Inferior parietal cortex (tissue), 1 donor: Measurements from ENCODE around the gene CSPG4.
"Not testable (repeated sequence)": the region's sequence is repeated elsewhere in the genome, so short reads cannot be mapped to it uniquely, and the experiment has no call there.

ENCODE experiments used
- DNase-seq: peaks from one replicate; pipeline ENCODE4 v3.0.0-alpha.2; 2016; ENCODE audit errors: extremely low spot score

The CSPG4 gene

DNA sequence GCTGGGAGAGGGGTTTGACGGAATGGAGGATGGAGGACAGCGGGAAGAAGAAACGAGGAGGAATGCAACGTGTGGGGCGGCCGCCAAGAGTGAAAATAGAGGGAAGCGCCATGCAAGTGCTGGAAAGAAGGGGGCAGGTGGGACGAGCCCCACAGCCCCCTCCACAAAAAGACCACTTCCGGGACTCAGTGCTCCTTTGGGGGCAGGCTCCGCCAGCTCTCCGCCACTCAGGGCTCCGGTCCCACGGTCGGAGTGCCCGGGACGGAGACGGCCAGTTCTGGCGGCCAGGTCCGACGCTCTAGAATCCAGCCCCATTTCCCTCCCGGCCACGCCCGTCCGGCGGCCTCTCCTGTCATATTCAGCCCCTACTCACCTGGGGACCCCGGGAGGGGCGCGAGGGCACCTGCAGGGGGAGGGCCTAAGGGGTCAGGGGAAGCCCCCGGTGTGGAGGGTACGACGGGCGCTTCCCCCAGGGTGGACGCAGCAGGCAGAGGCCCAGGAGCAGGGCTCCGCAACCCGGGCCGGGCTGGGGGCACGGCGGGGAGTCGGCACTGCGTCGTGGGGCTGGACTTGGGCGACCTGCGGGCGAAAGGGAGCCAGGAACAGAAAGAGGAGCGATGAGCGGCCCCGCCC, 25.5 kb upstream of the CSPG4 start:
- no peak for DNase-seq

DNA sequence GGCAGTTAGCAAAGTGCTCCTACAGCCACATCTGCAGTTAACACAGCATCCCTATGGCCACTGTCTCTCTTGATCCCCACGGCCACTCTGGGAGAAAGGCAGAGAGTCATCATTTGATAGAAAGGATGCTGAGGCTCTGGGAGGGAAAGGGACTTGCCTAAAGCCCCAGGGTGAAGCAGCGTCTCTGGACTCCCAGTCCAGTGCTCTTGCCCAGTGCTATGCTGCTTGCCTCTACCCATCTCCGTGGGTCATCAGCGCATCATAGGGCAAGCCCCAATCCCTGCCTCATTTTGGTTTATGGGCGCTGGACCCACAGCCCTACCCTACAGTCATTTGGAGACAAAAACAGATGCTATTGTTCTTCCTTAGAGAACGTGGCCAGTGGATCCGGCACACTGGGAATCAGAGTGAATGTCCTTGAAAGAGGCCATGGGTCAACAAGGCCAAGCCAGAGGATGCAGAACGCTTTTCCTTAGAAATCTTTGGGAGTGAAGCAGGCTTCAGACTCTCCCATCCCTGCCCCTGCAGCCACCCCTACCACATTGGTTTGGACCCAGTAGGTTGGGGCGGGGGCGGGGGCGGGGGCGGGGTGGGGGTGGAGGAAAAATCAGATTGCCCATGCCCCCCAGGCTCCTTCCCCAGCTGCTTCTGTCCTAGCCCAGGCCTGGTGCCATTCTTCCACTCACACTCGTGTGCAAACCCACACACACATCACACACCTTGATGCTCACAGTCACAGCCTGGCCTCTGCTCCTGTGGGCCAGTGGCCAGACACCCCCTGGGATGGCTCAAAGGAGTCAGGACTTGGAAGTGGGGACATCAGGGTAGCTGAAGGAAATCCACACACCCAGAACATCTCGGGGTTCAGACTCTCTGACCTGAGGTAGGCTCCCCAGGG, 24.7 kb upstream of the CSPG4 start:
- DNase-seq: not testable (repeated sequence)

DNA sequence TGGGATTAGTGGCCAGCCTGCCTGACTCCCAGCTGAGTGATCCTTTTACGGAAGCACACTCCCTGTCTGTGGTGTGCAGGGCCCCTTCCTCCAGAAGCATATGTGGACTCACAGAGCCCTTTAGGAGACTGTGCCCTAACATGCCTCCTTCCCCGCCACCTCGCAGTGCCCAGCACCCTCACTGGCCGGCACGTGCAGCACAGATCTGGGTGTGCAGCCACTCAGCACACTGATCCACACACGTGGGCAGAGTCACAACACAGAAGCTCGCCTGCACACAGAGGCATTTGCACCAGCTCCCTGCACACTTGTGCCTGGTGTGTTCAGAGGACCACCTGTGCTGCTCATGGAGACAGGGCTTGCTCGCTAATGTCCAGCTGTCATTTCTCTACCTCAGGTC, 23.6 kb upstream of the CSPG4 start:
- DNase-seq: no peak

DNA sequence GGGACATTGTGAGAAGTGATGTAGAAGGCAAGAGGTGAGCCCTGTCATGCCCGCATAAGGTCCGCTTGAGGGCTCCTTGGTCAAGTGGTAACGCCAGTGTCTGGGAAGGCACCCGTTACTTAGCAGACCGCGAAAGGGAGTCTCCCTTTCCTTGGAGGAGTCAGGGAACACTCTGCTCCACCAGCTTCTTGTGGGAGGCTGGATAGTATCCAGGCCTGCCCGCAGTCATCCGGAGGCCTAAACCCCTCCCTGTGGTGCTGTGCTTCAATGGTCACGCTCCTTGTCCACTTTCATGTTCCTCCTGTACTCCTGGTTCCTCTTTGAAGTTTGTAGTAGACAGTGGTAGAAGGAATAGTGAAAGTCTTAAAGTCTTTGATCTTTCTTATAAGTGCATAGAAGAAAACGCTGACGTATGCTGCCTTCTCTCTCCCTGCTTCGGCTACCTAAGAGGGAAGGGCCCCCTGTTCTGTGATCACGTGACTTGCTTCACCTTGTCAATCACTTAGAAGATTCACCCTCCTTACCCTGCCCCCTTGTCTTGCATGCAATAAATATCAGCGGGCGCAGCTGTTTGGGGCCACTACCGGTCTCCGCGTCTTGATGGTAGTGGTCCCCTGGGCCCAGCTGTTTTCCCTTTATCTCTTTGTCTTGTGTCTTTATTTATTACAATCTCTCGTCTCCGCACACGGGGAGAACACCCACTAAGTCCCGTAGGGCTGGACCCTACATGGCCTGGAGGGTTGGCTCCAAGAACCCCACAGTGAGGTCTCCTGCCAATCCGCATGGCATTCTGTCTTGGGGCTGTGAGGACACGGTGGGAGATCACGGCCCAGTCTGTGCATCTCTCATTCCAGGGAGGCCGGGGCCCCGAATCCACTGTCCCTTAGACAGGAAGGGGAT, 22.5 kb upstream of the CSPG4 start:
- DNase-seq: not testable (repeated sequence)

DNA sequence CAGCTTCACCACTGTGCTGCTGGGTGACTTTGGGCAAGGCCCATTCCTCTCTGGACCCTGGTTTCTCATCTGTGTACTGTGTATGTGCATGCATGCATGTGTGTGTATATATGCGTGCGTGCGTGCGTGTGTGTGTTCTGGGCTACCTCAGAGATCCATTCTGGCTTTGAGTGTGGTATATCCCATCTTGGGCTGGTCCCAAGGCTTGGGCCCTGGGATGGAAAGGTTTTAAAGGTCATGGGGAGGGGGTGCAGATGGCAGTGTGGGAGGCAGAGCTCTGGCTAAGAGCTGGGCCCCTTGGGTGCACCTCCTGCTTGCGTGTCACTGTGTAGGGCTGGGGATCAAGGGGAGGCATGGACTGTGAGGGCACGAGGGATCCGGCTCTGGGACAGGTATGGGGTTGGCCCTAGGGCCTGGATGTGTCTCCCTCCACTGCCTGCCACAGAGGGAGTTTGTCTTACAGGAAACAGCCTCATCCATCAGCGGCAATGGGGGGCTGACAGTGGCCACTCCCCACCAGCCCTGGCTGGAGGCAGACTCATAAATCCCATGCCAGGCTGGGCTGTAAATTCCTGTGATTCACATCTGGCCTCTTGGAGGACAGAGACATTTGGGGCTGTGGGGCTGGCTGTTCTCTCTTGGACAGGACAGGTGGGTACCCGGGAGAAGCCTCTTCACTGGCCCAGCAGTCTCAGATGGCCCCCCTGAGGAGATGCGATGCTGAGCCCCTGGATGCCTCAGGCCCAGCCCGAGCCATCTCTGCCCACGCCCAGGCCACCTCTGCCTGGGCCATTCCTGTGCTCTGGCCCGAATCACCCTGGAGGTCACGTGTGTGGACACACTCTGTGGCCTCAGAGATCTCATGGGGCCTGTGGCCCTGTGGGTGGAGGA, 21.4 kb upstream of the CSPG4 start:
- no peak for DNase-seq

DNA sequence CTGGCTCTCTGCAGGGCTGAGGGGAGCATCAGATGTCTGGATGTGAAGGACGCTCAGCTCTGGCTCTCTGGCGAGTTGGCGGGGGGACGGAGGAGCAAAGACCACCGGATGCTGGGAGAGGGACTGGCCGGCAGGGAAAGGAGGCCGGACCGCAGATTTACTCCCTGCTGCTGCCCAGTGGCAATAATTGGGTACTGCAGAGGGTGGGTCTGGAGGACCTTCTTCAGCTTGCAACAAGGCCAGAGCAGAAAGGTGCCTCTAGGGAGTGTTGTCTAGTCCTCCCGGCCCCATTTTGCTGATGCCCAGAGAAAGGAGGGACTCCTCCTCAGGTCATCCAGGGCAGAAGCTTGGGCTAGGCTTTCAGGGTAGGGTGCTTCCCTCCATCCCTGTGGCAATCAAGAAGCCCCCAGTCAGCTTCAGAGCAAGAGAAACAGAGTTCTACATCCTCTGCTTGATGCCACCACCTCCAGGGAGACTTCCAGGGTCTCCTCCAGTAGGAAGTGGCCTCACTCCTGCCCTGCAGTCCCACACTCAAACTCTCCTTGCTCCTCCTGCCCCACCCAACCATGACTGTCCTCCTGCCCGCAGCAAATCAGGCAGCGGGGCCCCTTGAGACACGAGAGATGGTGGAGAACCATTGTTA, 20.3 kb upstream of the CSPG4 start:
- peak; percentile 75 for DNase-seq

DNA sequence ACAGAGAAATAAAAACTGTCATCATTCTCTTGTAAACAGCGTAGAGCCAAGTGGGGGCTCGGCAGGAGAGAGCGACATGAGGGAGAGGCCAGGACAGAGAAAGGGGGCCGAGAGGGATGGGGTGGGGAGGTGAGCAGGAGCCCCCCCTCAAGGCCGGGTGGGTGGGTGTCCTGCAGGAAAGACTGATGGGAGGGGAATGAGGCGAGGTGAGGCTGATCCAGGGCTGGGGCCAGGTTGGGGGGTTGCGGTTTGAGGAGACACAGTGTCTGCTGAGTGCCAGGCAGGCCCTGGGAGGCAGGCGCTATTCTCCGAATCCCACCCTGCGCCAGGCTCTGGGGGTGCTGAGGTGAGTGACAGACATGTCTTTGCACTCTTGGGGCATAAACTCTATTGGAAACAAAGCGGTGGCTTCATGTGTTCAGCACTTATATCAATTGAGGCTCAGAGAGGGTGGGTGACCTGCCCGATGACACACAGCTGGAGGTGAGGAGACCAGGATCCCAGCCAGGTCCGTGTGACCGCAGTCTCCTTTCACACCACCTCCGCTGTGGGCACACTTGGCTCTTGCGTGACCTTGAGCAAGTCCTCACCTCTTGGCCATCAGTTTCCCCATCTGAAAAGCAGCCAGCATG, 19.6 kb upstream of the CSPG4 start:
- DNase-seq: no peak

DNA sequence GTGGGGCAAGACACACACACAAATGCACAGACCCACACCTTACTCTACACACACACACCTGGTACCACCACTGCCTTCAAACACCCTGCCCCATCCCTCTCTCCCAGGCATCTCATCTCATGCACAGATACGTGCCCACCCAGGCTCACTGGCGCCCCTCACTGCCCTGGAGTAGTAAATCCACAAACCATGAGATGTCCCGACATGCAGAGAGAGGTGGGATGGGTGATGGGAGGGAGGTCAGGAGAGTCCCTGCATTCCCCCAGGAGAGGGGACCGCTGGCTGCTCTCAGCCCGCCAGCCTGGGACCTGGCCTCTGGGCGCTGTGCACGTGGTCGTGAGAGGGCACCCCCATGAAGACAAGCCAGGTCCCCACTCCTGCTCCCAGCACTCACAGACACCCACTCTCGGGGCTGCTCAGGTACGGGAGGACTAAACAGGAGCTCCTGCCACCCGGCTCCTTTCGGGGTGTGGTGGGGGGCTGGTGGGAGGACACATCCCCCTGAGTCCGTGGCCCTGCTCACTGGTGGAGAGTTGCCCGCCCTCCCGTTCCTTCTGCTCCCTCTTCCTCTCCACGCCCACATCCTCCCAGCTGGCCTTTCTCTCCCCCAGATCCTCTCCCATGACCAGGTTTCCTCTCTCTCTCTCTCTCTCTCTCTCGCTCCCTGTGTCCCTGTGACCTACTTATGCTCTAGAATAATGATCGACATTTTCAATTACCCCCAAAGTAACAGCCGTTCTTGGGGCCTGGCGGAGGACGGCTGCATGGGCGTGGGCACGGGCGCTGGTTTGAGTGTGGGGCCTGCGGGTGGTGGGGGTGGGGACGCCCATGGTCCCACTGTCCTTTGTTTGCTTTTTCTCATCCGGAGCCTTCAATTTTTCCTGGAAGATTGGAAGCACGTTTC, 18.9 kb upstream of the CSPG4 start:
- DNase-seq: no peak

DNA sequence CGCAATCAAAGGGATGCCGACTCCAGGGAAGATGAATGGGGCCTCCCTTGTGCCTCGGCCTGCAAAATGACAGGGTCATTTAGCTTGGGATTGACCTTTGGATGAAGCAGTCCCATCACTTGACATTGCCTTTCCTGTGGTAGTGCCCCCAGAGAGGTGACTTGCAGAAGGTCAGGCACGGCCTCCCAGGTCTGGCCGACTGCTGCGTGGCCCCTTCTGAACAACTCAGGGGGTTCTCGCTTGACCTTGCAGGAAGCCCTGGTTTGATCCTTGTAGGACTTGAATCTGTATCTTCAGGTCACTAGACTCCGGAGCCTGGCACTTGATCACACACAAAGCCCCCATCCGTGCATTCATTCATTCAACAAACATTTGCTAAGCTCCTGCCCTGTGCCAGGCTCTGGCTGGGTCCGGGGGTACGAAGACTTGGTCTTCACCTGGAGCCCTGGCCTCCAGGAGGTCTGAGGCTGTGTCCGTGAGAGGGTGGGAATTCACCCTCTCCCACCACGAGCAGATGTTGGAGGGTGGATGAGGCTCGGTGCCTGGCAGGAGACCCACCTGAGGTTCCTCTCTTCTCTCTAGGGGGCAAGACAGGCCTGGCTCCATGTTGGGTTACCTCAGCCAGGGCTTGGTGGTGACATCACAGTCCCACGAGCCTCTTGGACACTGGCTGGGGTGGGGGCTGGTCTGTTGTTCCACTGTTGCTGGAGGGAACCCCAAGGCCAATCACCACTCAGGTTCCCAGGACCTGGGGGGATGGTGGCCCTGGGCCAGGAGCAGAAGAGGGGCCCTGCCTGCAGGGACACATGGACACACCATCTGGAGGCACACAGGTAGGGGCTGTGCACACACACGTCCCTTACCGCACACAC, 18.0 kb upstream of the CSPG4 start:
- not testable (repeated sequence) for DNase-seq

DNA sequence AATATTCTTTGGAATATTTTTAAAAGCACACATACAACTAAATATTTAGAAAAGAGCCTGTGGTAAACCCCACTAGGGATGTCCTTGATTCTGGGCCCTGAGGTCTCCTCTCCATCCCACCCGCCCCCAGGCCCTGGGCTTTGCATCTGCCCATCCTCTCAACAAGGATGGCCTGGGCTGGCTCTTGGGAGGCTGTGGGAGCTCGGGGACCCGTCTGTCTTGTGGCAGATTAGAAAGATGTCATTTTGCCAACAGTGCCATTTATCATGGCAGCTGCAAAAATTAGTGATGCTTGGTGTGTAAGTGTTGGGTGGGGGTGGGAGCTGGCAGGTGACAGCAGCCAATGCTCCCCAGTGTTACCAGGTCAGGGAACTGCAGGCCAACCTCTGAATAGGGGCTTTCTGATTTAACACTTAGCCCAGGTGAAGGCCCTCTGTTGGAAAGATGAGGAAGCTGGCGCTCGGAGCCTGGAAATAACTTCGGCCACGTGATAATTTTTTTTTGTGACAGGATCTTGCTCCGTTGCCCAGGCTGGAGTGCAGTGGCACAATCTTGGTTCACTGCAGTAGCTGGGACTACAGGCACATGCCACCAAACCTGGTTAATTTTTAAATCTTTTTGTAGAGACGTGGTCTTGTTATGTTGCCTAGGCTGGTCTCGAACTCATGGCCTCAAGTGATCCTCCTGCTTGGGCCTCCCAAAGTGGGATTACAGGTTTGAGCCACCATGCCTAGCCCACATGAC, 16.9 kb upstream of the CSPG4 start:
- DNase-seq: no peak

DNA sequence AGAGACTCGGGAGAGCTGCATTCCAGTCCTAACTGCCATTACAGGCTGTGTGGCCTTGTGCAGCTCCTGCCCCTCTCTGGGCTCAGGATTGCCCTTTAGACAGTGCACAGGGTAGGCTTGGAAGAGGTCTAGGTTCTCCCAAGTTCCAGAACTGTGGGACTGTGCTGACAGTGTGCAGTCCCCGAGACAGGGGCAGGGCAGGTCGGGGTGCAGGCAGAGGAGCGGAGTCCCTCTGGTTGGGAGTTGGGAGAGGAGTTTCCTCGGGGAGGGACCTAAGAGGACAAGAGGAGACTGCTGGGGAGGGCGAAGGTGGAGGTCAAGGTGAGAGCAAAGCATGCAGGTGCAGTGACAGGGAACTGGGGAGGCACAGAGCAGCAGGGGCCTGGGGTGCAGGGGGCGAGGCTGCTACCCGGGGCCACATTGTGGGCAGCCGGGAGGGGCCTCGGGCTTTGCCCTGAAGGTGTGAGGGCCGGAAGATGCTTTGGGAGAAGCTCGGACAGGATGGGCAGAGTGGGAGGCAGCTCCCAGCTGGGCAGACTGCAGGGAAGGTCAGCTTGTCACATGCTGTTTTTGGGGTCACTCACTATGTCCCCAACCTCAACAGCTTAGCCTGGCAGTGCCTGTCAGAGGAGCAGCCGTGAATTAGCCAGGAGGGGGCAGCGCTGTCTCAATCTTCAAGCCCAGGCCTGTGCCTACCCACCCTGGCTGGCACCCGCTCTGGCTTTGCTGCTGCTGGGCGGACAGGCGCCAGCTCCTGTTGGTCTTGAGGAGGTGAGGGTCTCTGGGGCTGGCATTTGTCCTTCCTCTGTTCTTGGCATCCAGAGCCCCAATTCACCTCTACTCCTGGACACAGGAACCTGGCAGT, 15.4 kb upstream of the CSPG4 start:
- DNase-seq: peak; percentile 36

DNA sequence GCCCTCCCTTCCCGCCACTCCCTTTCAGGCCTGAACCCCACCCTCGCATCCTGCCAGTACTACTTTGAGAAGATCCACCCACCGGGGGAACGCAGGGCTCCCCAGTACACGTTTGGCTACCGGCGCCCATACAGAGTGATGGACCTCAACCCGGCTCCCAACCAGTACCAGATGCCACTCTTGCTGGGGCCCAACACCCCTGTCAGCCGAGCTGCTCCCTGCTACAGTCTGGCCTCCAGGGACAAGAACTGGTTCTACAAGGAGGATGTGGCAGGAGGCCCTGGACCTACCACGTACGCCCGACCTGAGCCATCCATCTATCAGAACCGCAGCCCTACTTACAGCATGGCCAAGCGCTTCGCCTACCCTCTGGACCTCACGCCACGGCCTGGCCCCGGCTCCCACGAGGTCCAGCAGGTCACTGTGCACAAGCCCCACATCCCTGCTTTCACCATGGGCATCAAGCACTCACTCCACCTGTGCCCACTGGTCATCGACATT, 14.4 kb upstream of the CSPG4 start:
- no peak for DNase-seq

DNA sequence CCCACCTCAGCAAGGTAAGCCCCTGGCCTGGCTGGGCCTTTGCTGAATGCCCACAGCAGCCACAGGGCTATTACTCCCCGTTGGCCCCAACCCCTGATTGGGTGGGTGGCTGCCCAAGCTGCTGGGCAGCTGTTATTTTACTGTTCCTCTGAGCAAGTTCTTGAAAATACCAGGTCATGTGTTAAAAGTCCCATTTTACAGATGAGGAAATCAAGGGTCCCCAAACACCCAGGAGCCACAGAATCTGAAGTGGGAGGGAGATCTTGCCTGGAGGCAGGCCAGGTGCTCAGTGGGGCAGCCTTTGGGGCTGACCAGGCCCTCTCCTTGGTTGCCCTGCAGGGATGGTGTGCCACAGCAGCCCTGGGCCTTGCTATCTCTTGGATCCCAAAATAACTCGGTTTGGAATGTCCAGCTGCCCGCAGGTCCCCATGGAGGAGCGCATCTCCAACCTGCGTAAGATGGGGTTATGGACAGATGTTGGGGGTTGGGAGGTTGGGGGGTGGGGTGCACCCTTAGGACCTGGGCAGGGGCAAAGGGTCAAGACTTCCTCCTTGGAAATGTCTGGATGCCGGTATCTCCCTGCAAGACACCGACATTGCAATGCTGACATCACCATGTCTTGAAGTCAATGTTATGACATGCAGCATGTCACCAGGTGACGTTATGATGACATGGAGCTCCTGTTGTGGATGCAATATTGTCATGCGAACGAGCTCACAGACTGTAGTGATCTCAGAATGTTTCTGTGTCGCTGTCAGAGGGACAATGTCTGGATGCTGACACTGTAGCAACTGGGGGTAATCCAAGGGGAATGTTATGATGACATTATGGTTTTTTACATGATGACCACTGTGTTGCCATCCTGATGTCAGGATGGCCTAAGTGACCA, 13.3 kb upstream of the CSPG4 start:
- DNase-seq: no peak

DNA sequence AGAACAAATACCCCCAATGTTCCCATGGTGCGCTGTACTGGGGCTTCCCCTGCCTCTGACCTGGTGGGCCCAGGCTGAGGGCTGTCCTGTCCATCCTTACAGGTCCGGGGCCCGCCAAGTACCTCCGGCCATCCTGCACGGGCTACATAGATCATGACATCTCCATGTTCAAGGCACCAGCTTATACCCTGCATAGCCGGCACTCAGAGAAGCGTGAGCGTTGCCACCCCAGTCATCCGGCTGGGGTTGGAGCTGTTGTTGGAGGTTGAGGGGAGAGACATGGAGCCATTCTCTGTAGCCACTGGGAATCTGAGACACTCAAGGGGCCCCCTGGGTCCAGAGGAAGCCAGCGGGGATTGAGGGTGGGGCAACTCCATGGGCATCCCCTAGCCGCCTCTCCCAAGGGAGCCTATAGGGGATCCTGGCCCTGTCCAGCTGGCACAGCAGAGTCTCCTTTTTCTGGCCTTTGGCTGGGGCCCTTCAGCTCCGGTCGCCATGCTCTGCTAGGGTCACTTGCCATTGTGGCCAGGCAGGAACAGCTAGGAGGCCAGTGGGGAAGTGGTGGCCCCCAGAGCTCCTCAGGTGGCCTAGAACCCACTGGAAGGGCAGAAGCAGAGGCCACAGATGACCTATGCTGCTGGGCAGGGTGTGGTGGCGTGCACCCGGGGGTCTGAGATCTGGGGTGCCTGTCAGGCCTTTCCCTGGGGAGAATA, 12.5 kb upstream of the CSPG4 start:
- no peak for DNase-seq
